ENCODE data around the gene CDCP2.

- TF ChIP-seq CTCF (conservative IDR thresholded peaks at IDR 0.05 in 1 of 2, IDR thresholded peaks at IDR 0.05 in 1 of 2; ENCODE audit: extremely low read depth in 1 of 2, insufficient read depth in 1 of 2, low read depth in 1 of 2, low read length in 2 of 2): no peak
- no peak for TF ChIP-seq EZH2 (IDR thresholded peaks at IDR 0.05; ENCODE audit: borderline replicate concordance, low read length)
These were observed 52.3 kb downstream of the CDCP2 start for GRCh38 chr1:54100500-54100899.
